ENCODE results near the gene BRMS1L. TPM values are rescaled to one million over a fixed set of nuclear protein-coding genes. Genes with fewer than 3 reads are reported as not detected.

Gene BRMS1L
- total and polyA plus RNA-seq, 2 experiments from 2014 or later: 11.8 to 19.5 TPM

DNA sequence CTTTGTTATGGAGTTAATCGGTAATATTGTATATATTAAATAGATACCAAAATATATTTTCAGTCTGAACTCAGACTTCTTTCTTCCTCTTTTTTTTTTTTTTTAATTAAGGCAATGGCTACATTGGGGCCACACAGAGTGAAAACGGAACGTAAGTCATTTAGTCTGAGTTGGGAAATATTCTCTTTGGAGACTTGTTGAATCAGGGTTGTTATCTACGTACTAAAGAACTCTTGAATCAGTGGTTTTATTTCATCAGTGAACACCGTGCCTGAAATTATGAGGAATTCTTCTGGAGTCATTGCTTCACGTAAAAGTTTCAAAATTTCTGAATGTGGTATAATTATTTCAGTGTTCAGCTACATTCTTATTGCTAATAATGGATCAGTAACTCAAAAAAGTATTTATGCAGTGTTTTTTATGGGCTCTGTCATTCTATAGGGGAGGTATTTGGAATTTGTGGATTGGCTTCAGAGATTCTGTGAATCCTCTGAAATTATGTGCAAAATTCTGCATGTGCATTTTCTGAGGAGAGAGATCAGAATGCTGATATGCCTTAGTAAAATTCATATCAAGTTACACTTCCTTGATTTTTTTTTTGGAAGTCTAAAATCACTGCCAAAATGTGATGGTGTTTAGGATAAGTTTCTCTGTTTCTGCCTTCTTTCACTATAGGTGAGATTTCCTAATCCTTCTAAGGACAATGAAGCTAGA, 39.6 kb downstream of the BRMS1L start:
- H3K4me1 Mint-ChIP-seq: no peaks in the 10 kb centered on the region
- H3K9me2 ChIP-seq (ENCODE audit: insufficient read depth): no peaks in the 10 kb centered on the region
- H3K27ac Mint-ChIP-seq: no peak overlapping the region
- no peaks in the 10 kb centered on the region for H3K36me3 ChIP-seq (ENCODE audit: insufficient read depth)
- no peaks in the 10 kb centered on the region for H3K27me3 ChIP-seq (ENCODE audit: insufficient read depth)
- peaks cover 2% of the 10 kb centered on the region for H3K27me3 Mint-ChIP-seq (ENCODE audit: insufficient read depth, low read depth, poor library complexity)
- H2AFZ ChIP-seq: no peak overlapping the region
- no peaks in the 10 kb centered on the region for H3K79me2 ChIP-seq (replicated peaks; ENCODE audit: insufficient read depth)
- no peak overlapping the region for H3K4me3 ChIP-seq
- H3F3A ChIP-seq (replicated peaks; ENCODE audit: low read depth): no peaks in the 10 kb centered on the region
- H3K4me3 Mint-ChIP-seq: no peak overlapping the region
- no peaks in the 10 kb centered on the region for H3K4me1 ChIP-seq (ENCODE audit: insufficient read depth)
- TF ChIP-seq EZH2phosphoT487 (IDR thresholded peaks at IDR 0.05; ENCODE audit: unreplicated experiment) (no peak), POLR2AphosphoS5 (IDR thresholded peaks at IDR 0.05; ENCODE audit: low read depth) (no peak), NANOG (IDR thresholded peaks at IDR 0.05; ENCODE audit: borderline replicate concordance) (no peak), JUNB (IDR thresholded peaks at IDR 0.05; ENCODE audit: unreplicated experiment) (no peak), ZNF114 (CRISPR knock-in tag; IDR thresholded peaks at IDR 0.05) (no peak), STAT1 (IDR thresholded peaks at IDR 0.05; ENCODE audit: unreplicated experiment) (no peak), ZNF331 (CRISPR knock-in tag; IDR thresholded peaks at IDR 0.05; ENCODE audit: low read depth) (no peak)
- TF ChIP-seq, protein P1, sequence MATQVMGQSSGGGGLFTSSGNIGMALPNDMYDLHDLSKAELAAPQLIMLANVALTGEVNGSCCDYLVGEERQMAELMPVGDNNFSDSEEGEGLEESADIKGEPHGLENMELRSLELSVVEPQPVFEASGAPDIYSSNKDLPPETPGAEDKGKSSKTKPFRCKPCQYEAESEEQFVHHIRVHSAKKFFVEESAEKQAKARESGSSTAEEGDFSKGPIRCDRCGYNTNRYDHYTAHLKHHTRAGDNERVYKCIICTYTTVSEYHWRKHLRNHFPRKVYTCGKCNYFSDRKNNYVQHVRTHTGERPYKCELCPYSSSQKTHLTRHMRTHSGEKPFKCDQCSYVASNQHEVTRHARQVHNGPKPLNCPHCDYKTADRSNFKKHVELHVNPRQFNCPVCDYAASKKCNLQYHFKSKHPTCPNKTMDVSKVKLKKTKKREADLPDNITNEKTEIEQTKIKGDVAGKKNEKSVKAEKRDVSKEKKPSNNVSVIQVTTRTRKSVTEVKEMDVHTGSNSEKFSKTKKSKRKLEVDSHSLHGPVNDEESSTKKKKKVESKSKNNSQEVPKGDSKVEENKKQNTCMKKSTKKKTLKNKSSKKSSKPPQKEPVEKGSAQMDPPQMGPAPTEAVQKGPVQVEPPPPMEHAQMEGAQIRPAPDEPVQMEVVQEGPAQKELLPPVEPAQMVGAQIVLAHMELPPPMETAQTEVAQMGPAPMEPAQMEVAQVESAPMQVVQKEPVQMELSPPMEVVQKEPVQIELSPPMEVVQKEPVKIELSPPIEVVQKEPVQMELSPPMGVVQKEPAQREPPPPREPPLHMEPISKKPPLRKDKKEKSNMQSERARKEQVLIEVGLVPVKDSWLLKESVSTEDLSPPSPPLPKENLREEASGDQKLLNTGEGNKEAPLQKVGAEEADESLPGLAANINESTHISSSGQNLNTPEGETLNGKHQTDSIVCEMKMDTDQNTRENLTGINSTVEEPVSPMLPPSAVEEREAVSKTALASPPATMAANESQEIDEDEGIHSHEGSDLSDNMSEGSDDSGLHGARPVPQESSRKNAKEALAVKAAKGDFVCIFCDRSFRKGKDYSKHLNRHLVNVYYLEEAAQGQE (IDR thresholded peaks at IDR 0.05; ENCODE audit: unreplicated experiment): no peak
- TF ChIP-seq, protein P2, sequence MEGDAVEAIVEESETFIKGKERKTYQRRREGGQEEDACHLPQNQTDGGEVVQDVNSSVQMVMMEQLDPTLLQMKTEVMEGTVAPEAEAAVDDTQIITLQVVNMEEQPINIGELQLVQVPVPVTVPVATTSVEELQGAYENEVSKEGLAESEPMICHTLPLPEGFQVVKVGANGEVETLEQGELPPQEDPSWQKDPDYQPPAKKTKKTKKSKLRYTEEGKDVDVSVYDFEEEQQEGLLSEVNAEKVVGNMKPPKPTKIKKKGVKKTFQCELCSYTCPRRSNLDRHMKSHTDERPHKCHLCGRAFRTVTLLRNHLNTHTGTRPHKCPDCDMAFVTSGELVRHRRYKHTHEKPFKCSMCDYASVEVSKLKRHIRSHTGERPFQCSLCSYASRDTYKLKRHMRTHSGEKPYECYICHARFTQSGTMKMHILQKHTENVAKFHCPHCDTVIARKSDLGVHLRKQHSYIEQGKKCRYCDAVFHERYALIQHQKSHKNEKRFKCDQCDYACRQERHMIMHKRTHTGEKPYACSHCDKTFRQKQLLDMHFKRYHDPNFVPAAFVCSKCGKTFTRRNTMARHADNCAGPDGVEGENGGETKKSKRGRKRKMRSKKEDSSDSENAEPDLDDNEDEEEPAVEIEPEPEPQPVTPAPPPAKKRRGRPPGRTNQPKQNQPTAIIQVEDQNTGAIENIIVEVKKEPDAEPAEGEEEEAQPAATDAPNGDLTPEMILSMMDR (conservative IDR thresholded peaks at IDR 0.05; ENCODE audit: low read depth in 2 of 2): no peak
- TF ChIP-seq, protein P3, sequence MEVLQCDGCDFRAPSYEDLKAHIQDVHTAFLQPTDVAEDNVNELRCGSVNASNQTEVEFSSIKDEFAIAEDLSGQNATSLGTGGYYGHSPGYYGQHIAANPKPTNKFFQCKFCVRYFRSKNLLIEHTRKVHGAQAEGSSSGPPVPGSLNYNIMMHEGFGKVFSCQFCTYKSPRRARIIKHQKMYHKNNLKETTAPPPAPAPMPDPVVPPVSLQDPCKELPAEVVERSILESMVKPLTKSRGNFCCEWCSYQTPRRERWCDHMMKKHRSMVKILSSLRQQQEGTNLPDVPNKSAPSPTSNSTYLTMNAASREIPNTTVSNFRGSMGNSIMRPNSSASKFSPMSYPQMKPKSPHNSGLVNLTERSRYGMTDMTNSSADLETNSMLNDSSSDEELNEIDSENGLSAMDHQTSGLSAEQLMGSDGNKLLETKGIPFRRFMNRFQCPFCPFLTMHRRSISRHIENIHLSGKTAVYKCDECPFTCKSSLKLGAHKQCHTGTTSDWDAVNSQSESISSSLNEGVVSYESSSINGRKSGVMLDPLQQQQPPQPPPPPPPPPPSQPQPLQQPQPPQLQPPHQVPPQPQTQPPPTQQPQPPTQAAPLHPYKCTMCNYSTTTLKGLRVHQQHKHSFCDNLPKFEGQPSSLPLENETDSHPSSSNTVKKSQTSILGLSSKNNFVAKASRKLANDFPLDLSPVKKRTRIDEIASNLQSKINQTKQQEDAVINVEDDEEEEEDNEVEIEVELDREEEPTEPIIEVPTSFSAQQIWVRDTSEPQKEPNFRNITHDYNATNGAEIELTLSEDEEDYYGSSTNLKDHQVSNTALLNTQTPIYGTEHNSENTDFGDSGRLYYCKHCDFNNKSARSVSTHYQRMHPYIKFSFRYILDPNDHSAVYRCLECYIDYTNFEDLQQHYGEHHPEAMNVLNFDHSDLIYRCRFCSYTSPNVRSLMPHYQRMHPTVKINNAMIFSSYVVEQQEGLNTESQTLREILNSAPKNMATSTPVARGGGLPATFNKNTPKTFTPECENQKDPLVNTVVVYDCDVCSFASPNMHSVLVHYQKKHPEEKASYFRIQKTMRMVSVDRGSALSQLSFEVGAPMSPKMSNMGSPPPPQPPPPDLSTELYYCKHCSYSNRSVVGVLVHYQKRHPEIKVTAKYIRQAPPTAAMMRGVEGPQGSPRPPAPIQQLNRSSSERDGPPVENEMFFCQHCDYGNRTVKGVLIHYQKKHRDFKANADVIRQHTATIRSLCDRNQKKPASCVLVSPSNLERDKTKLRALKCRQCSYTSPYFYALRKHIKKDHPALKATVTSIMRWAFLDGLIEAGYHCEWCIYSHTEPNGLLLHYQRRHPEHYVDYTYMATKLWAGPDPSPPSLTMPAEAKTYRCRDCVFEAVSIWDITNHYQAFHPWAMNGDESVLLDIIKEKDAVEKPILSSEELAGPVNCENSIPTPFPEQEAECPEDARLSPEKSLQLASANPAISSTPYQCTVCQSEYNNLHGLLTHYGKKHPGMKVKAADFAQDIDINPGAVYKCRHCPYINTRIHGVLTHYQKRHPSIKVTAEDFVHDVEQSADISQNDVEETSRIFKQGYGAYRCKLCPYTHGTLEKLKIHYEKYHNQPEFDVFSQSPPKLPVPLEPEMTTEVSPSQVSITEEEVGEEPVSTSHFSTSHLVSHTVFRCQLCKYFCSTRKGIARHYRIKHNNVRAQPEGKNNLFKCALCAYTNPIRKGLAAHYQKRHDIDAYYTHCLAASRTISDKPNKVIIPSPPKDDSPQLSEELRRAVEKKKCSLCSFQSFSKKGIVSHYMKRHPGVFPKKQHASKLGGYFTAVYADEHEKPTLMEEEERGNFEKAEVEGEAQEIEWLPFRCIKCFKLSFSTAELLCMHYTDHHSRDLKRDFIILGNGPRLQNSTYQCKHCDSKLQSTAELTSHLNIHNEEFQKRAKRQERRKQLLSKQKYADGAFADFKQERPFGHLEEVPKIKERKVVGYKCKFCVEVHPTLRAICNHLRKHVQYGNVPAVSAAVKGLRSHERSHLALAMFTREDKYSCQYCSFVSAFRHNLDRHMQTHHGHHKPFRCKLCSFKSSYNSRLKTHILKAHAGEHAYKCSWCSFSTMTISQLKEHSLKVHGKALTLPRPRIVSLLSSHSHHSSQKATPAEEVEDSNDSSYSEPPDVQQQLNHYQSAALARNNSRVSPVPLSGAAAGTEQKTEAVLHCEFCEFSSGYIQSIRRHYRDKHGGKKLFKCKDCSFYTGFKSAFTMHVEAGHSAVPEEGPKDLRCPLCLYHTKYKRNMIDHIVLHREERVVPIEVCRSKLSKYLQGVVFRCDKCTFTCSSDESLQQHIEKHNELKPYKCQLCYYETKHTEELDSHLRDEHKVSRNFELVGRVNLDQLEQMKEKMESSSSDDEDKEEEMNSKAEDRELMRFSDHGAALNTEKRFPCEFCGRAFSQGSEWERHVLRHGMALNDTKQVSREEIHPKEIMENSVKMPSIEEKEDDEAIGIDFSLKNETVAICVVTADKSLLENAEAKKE (CRISPR knock-in tag; IDR thresholded peaks at IDR 0.05): no peak
- TF ChIP-seq, protein P4, sequence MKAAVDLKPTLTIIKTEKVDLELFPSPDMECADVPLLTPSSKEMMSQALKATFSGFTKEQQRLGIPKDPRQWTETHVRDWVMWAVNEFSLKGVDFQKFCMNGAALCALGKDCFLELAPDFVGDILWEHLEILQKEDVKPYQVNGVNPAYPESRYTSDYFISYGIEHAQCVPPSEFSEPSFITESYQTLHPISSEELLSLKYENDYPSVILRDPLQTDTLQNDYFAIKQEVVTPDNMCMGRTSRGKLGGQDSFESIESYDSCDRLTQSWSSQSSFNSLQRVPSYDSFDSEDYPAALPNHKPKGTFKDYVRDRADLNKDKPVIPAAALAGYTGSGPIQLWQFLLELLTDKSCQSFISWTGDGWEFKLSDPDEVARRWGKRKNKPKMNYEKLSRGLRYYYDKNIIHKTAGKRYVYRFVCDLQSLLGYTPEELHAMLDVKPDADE (IDR thresholded peaks at IDR 0.05): no peak
- H4K20me1 ChIP-seq (replicated peaks; ENCODE audit: insufficient read depth): no peaks in the 10 kb centered on the region
- peaks cover 11% of the 10 kb centered on the region; the same call in 2 of the 3 replicates for H3K36me3 Mint-ChIP-seq (ENCODE audit: low read depth)
- no peaks in the 10 kb centered on the region for H3K9me3 Mint-ChIP-seq
- DNase-seq (ENCODE audit: low spot score) (no peak), ATAC-seq (no peak)
- H3K27ac ChIP-seq (ENCODE audit: low read depth): no peak overlapping the region
- no peak overlapping the region for H3K4me2 ChIP-seq
